T-helper 2 cell treated with Interferon-gamma antibody and Interleukin-4, amounts not matched to agents 5 μg/mL and 100 μg/mL, for 36 hours (primary cell): Measurements from ENCODE around the gene BCL6.

ENCODE experiments used
- DNase-seq: peaks from one replicate; pipeline ENCODE4 v3.0.0; 2021; ENCODE audit warnings: low spot score
- H3K27ac Mint-ChIP-seq: one replicate; pipeline ENCODE4 v1.8.0; 2021; ENCODE audit warnings: mild to moderate bottlenecking, mixed read lengths
- H3K27me3 Mint-ChIP-seq: one replicate; pipeline ENCODE4 v1.8.0; 2021; ENCODE audit warnings: low read depth, mixed read lengths
- H3K36me3 Mint-ChIP-seq: one replicate; pipeline ENCODE4 v1.8.0; 2021; ENCODE audit warnings: low read depth, mixed read lengths
- H3K4me1 Mint-ChIP-seq: one replicate; pipeline ENCODE4 v1.8.0; 2021; ENCODE audit warnings: low read depth, mixed read lengths
- H3K4me3 Mint-ChIP-seq: one replicate; pipeline ENCODE4 v1.8.0; 2022; ENCODE audit warnings: mild to moderate bottlenecking, moderate library complexity, mixed read lengths
- H3K9me3 Mint-ChIP-seq: one replicate; pipeline ENCODE4 v1.8.0; 2021; ENCODE audit warnings: mixed read lengths

BCL6 gene

DNA sequence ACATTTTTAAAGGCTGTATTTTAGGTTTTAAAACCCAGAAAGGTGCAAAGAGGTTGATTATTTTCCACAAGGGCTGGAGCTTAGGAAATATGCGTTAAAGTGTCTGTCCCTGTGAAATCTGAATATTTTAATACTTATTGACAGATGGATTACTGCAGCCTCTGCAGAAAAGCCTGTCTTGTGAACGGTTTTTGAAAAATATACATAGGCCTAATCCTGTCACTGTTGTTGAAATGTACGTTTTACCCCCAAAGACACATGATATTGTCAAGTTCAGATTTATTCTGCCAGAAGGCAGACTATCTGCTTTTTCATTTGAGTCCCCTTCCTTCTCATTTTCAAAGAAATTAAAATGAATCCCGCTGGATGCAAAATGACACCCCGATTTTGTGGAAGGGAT lies 2.2 kb upstream of the BCL6 start:
- peaks cover 59% of the 10 kb centered on the region for H3K4me1 Mint-ChIP-seq
- no peak for DNase-seq
- H3K27me3 Mint-ChIP-seq = no peaks in the 10 kb centered on the region
- no peaks in the 10 kb centered on the region for H3K9me3 Mint-ChIP-seq
- peaks cover 11% of the 10 kb centered on the region for H3K36me3 Mint-ChIP-seq
- peak overlapping the region; percentile 96 for H3K4me3 Mint-ChIP-seq
- peak overlapping the region; percentile 100 for H3K27ac Mint-ChIP-seq

DNA sequence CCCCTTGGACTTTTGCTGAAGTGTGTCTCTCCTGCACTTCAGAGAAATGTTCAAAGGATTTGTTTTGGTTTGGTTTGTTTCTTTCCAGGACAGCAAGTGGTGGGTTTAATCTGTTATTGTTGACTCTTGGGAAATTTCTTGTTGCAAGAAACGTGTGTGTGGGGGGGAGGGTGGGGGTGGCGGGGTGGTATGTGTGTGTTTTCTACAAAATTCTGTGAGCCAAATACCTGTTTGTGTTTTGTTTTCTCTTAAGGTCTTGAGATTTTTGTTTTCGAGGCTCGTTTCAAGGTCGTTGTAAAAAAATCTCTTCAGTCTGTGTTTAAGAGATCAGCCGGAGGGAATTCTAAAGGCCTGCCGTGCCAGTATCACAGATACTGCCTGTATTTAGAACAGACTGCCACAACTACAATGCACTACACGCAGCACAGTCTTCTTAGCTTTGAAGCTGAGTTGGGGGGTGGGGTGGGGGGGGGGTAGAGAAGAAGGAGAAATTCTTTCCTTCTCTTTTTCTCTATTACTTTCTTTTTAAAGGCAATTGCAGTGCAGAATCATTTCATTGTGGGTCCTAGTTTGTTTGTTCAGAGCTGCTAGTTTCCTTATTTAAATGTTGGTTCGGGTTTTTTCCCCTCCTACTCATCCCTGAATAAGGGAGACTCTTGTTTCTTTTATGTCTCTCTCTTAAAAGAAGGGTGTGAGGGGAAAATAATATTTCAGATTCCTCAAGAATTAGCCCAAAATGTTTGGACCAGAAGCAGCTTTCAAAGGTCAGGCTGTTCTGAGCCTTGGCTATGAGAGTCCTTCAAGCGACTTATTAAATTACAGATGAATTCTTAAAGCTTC lies 1.4 kb upstream of the BCL6 start:
- Mint-ChIP-seq H3K4me3 (peak overlapping the region; percentile 96), H3K36me3 (peaks cover 11% of the 10 kb centered on the region), H3K27me3 (no peaks in the 10 kb centered on the region), H3K9me3 (no peaks in the 10 kb centered on the region), H3K27ac (peak overlapping the region; percentile 100), H3K4me1 (peaks cover 61% of the 10 kb centered on the region)
- DNase-seq = no peak

DNA sequence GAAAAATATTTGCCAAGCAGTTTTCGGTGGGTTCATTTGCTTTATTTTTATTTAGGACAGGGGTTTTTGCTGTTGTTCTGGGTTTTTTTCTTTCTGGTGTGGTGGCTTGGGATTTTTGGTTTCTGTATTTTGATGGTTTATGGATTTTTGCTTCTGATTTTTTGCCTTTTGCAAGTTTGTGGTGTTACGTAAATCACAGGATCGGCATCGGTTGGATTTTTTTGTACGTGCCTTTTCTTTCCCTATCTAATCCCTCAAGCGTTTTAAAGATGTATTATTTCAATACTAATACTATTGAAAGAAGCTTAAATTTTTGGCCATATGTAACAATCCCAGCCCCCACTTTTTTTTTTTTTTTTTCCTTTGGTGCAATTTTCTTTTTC lies 782 bp upstream of the BCL6 start:
- no peaks in the 10 kb centered on the region for H3K27me3 Mint-ChIP-seq
- peak overlapping the region; percentile 96 for H3K4me3 Mint-ChIP-seq
- peaks cover 61% of the 10 kb centered on the region for H3K4me1 Mint-ChIP-seq
- peaks cover 11% of the 10 kb centered on the region for H3K36me3 Mint-ChIP-seq
- DNase-seq = no peak
- H3K9me3 Mint-ChIP-seq = no peaks in the 10 kb centered on the region
- H3K27ac Mint-ChIP-seq = peak overlapping the region; percentile 100

DNA sequence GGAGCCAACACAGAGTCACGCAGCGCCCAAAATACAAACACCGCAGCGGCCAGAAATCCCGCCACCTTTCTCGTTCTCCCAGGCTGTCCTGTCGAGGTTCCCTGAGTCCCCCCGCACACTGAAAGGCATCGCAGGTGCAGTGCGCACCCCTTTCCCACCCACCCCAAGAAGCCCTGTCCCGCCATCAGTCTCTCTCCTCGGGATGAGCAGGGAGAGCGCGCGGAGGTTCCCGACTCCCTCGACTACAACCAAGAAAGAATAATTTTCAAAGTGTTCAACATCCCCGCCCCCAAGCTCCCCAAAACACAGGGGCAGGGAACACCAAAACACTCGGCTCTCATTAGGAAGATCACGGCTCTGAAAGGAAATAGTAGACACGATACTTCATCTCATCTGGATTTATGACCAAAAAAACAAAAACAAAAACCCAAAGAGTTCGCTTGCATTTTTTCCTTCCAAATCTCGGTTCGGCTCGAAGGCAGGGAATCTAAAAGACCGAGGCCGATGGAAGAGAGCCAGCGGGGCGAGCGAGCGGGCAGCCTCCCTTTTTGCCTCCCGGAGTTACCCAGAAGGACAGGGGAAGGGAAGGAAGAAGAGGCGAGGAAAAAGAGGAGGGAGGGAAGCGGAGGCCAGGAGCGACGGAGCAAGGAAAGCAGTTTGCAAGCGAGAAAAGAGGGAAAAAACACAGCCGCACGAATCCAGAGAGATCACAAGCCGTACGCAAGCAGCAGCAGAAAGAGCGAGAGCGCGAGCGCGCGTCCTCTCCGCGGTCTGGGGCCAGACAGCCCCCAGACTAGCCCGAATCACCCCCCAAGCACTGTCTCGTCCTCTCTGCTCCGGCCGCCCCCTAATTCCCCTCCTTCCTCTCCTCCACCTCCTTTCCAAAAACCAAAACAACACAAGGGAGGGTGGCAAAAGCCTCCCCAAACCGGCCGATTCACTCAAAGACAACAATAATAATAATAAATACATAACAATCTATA lies 808 bp downstream of the BCL6 start:
- Mint-ChIP-seq H3K36me3 (peaks cover 11% of the 10 kb centered on the region), H3K9me3 (no peaks in the 10 kb centered on the region), H3K27ac (peak overlapping the region; percentile 100), H3K4me1 (peaks cover 58% of the 10 kb centered on the region), H3K4me3 (peak overlapping the region; percentile 96), H3K27me3 (no peaks in the 10 kb centered on the region)
- DNase-seq = peak; percentile 44

DNA sequence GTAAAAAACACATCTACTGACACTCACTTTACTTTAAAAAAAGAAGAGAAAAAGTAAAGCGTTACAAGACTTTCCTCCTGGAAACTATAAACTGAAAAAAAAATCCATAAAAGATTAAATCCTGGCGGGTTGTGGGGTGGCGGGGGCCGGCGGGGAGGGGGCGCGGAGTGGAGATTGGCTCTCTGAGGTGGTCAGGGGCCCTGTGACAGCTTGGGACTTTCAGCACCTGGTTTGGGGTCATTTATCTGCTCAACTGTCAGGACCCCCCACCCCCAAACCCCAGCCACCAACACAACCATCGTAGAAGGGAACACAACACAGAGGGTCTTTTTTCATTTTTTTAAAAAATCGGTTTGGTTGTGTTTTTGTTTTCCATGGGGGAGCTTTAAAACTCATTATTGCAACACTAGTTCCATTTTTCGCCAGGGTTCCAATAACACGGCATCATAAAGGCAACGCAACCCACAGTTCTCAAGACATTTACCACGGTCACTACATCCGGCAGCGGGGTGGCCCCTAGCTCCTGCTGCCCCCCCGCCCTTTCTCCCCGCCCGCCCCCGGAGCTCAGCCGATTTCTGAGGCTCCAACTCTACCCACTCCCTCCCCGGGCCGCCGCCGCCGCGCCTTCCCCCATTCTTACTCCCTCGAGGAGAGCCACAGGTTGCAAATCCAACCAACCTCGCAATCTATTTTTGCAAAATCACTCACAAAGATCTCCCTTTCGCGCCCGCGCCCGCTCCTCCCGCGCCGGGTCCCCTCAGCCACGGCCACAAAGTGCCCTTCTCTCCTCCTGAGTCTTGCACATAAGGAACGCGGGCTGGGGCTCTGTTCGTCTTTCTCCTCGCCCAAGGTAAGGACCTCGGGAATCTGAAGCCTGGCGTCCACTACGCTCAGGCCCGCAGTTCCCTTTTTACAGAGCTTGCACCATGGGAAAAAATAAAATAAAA lies 1.8 kb downstream of the BCL6 start:
- Mint-ChIP-seq H3K36me3 (peaks cover 11% of the 10 kb centered on the region), H3K4me3 (peak overlapping the region; percentile 96), H3K27ac (peak overlapping the region; percentile 100), H3K27me3 (no peaks in the 10 kb centered on the region), H3K9me3 (no peaks in the 10 kb centered on the region), H3K4me1 (peaks cover 53% of the 10 kb centered on the region)
- DNase-seq = peak; percentile 73

DNA sequence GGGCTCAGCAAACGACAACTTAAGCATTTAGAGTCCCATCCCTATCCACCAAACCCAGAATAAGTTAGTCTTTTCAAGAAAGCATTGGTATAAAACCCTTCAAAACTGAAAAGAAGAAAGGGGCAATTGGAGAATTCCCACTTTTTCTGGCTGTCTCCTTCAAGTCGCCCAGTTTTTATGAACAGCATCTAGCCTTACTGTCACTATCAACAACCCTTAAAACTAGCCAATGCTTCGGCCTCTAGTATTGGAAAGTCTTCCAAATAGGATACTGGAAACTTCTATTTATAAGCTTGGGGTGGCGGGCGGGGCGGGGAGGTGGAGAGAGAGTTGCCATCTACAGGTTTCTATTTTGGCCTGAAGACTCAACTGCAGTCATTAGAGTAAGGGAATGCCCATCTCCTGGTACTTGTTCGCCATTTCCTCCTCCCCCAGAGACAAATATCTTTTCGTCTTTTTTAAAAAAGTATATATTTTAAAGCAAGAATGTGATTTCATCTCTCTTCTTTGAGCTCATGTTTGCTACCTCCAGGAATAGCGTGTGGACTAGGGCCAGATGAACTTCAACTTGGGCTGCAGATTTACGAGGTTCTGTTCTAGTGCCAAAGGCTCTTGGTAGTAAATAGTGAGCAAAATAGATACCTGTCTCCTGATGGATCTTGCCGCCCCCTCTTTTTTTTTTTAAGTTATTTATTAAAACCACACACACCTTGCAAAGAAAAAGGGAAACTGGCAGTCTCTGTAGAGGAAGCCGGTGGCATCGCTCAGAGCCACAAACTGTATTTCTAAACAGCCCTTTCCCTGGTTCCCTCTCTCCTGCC lies 2.7 kb downstream of the BCL6 start:
- Mint-ChIP-seq H3K27me3 (no peaks in the 10 kb centered on the region), H3K4me1 (peaks cover 45% of the 10 kb centered on the region)
- no peak for DNase-seq

DNA sequence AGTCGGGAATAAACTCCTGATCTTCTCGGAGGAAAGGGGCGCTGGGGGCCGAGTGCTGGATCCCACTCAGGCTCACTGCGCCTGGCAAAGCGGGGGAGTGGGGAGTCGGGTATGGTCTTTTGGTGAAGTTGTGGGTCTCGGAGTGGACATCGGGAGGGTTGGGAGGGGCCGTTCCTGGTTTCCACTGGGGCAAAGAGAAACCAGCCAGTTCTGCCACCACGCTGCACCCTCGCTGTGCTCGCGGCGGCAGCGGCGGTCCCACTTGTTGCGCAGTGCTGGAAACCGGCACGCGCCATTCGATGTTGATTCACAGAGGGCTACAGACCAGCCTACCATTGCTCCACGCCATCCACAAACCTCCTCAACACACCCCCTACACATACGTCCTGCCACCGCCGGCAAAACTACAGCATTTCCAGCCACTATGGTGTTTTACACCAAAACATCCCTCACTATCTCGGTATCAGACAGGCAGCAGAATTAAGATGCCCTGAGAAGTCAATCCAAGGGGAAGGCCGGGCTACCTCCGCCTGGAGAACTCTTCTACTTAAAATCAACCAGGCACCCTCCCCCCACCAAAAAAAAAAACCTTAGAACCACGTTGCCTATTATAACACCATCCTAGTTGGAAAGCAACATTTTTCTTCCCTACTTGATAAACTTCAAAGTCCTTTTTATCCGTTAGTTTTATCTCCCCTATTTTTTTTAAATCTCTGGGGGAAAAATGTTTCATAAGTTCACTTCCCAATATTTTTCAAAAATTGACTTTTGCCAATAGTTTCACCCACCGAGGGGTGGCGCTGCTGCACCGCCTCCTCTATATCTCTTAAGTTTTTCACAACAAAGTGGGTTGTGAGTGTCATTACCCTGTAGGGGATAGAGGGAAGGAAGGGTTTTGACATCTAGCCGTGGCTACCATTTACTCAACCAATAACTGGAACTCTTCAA lies 3.6 kb downstream of the BCL6 start:
- Mint-ChIP-seq H3K4me1 (peaks cover 47% of the 10 kb centered on the region), H3K9me3 (no peaks in the 10 kb centered on the region), H3K27me3 (peaks cover 7% of the 10 kb centered on the region), H3K36me3 (peaks cover 15% of the 10 kb centered on the region), H3K4me3 (peak overlapping the region; percentile 96), H3K27ac (peak overlapping the region; percentile 100)
- DNase-seq = peak; percentile 63

More for the DNA sequence above, 2.7 kb downstream of the BCL6 start:
- Mint-ChIP-seq H3K9me3 (no peaks in the 10 kb centered on the region), H3K4me3 (peak overlapping the region; percentile 96), H3K27ac (peak overlapping the region; percentile 100), H3K36me3 (peaks cover 11% of the 10 kb centered on the region)

DNA sequence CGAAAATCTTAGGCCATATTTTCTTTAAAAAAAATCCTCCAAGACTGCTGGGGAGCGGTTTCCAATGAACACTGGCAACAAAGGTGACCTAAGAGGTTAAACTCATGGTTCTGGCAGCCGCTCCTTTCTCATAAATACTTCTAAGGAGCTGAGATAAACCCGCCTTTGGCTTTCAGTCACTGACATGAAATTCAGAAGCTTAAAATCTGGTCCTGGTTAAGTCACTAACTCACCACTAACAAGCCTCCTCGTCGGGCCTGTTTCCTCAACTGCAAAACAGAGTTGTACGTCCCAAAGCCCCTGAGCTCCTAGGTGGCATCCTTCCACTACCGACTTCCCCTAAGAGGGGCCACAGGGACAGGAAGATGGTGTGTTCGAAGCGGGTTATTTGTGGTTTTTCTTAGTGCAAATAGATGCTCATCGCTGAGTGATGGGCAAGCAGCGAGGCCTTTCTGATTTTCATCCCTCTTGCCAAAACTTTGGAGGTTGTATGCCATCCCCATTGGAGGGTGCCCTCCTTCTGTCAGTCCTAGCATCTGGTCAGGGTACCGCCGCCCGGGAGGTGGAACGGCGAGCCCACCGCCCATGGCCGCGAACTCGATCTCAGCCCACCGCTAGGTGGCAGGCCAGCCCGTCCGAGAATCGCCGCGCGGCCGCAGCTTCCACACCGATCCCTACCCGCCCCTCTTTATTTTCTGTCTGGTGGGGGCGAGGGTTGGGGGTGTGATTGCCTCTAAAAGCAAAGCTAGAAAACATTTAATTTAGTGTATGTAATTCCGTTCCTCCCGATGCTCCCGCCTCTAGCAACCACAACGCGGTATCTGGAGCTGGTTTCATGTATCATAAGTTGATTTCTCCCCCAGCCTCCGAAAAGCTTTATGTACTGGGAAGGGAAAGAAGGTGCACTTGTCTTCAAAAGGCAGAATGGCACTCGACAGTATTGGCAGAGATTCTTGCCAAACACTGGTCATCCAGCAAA lies 4.6 kb downstream of the BCL6 start:
- Mint-ChIP-seq H3K4me1 (peaks cover 45% of the 10 kb centered on the region), H3K9me3 (no peaks in the 10 kb centered on the region), H3K27me3 (peaks cover 8% of the 10 kb centered on the region), H3K27ac (peak overlapping the region; percentile 100), H3K4me3 (peak overlapping the region; percentile 96), H3K36me3 (peaks cover 15% of the 10 kb centered on the region)
- DNase-seq = peak; percentile 68

DNA sequence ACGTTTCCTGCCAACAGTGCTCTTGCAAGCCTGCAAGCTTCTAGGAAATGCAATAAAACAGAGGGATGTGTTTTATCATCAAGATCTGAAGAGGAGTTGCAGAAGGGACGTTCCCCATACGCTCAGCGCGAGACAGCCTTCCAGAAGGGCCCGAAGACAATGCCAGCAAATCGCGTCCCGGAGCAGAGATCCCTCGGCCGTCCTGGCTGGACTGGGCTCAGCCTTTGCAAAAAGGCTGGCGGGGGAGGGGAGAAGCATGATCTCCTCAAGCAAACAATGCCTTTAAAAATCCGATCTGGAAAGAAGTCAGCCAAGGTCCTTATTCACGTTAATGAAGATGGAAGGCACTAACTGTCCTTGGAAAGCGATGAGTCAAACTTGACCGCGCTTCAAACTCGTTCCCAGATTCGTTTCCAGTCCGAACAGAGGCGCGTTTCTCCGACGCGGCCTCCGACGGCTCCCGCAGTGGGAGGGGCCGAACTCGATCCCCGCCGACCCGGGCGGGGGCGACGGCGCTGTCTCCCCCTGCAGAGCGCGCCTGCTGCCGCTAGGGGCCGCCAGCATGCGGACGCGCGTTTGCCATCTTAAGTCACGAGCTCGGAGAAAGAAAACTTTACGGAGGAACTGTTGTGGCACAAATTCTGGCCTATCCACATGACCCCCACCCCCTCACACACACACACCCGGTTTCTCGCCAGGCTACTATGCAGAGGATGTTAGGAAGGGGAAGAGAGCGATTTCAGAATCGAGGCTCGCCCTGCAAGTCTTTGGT lies 5.5 kb downstream of the BCL6 start:
- DNase-seq = peak; percentile 80
- peaks cover 13% of the 10 kb centered on the region for H3K36me3 Mint-ChIP-seq
- no peaks in the 10 kb centered on the region for H3K9me3 Mint-ChIP-seq
- peaks cover 41% of the 10 kb centered on the region for H3K4me1 Mint-ChIP-seq
- peak overlapping the region; percentile 96 for H3K4me3 Mint-ChIP-seq
- H3K27ac Mint-ChIP-seq = peak overlapping the region; percentile 100
- peaks cover 8% of the 10 kb centered on the region for H3K27me3 Mint-ChIP-seq

DNA sequence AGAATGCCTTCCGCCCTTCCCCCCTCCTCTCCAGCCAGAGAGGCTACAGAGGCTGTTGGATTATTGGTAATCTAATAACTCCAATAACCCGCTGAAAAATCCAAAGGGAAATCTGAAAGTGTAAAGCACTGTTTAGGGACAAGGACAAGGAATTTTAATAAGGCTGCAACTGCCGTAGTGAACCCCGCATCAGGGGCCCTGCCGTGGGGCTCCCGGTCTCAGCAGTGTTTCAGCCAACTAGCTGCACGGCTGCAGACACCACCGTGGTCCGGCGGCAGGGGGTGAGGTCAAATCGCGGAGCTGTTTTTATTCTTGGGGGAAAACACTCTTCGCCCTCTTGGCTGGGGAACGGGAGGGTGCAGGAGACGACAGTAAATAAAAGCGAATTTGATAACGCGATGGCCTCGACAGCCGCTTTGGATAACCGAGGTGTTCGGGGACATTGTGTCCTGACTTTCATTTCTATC lies 6.1 kb downstream of the BCL6 start:
- peak overlapping the region; percentile 100 for H3K27ac Mint-ChIP-seq
- H3K9me3 Mint-ChIP-seq = no peaks in the 10 kb centered on the region
- peaks cover 41% of the 10 kb centered on the region for H3K4me1 Mint-ChIP-seq
- H3K36me3 Mint-ChIP-seq = peaks cover 8% of the 10 kb centered on the region
- H3K4me3 Mint-ChIP-seq = peak overlapping the region; percentile 96
- DNase-seq = peak; percentile 39
- peaks cover 8% of the 10 kb centered on the region for H3K27me3 Mint-ChIP-seq
